Psoas muscle (tissue), 8 donors: ENCODE measurements around the gene ACO2. TPM values are rescaled to one million over a fixed set of nuclear protein-coding genes. Genes with fewer than 3 reads are reported as not detected.

ENCODE experiments used
- ATAC-seq, 4 donors: fragments of 200-7000 bp; cut with Tn5 transposase; one replicate each; pipeline ENCODE4 v1.9.1; 2020; ENCODE audit warnings: moderate library complexity in 3 of 4, mild to moderate bottlenecking in 2 of 4
- DNase-seq, 2 donors: peaks; one replicate each; pipeline ENCODE4 v3.0.0-alpha.2; 2020
- H3K27ac ChIP-seq: fragments of 200-600 bp; one replicate; pipeline ENCODE4 v1.8.0; 2022
- H3K27me3 ChIP-seq, 3 donors: fragments of 200-600 bp in 1 of 3; one replicate each; pipeline versions ENCODE4 v1.6.1 to v1.8.0; 2013 to 2022; ENCODE audit warnings: low read length in 2 of 3, mild to moderate bottlenecking in 2 of 3, moderate library complexity in 1 of 3; ENCODE audit not compliant: insufficient read depth in 3 of 3
- H3K36me3 ChIP-seq, 2 donors: fragments of 200-600 bp in 1 of 2; one replicate each; pipeline versions ENCODE4 v1.6.1 to v1.8.0; 2013 to 2022; ENCODE audit warnings: low read depth in 1 of 2, mild to moderate bottlenecking in 1 of 2, moderate library complexity in 1 of 2; ENCODE audit not compliant: insufficient read depth in 1 of 2
- H3K4me1 ChIP-seq: fragments of 200-600 bp; one replicate; pipeline ENCODE4 v1.8.0; 2022
- H3K4me3 ChIP-seq: fragments of 200-600 bp; one replicate; pipeline ENCODE4 v1.8.0; 2022; ENCODE audit warnings: mild to moderate bottlenecking
- H3K9me3 ChIP-seq: fragments of 200-600 bp; one replicate; pipeline ENCODE4 v1.8.0; 2022
- CTCF ChIP-seq: fragments of 200-600 bp; IDR thresholded peaks from one replicate; pipeline ENCODE4 v1.8.0; 2022; ENCODE audit warnings: antibody characterized with exemption
- WGBS, 3 donors: extraction: QIAGEN DNeasy Blood & Tissue Kit; methylation state at CpG; one replicate each; pipeline versions ENCODE4 v1.1.6 to v1.1.7; 2013; 5-methylcytosine and 5-hydroxymethylcytosine counted together
- intact Hi-C, 2 donors: fragments of 100-400 bp; cut with DNase I; formaldehyde crosslinking; loops; one replicate each; pipeline versions ENCODE4 v1.11.0 to v1.14.2; 2022
- polyA plus RNA-seq, 3 donors: library from polyadenylated mRNA; stranded (reverse); fragments of 200-250 nt; gene quantifications; one replicate each; pipeline ENCODE4 v1.2.3, GENCODE V29; 2013
- total RNA-seq, 4 donors: library from RNA; stranded (reverse); fragmentation: NEBNext Ultra II Directional in 2 of 4; extraction: Animal tissue kit (Norgen Biotek cat#: 25700) in 2 of 4; gene quantifications; one replicate each; pipeline versions ENCODE4 v1.2.1 to v1.2.4, GENCODE V29; 2021 to 2023
- donor health status: healthy with polysubstance abuse.
- donor health status: DM: no; HTN: no; CAD: no; lungs with moderate emphysema.
- donor health status: Bipolar disorder and iron deficiency.
- donor health status: healthy.
- donor health status: DM: yes; HTN: yes; CAD: no.
- donor health status: DM: no; HTN: no; CAD: no.
- donor health status: DM: no; HTN: no; CAD: no.
- donor health status: DM: yes; HTN: yes; CAD: no.

Gene ACO2
- total and polyA plus RNA-seq, 7 donors, result 346 to 513 (median 458) TPM

GRCh38 chr22:41564563-41564962 lies 95.6 kb downstream of the ACO2 start:
- TF ChIP-seq CTCF, result no peak
- Histone ChIP-seq H3K9me3 (no peaks in the 10 kb centered on the region), H3K27me3 (peaks cover 0 to 6% (median 3%) of the 10 kb centered on the region in 3 donors), H3K27ac (no peak overlapping the region), H3K36me3 (no peaks in the 10 kb centered on the region), H3K4me3 (no peak overlapping the region), H3K4me1 (peaks cover 3% of the 10 kb centered on the region)
- intact Hi-C loops, result no loop called here
- WGBS, 3 donors, result 81 to 84% (median 81%) methylated on average over 8 of the region's 8 CpGs
- DNase-seq, result no peak
- ATAC-seq, result no peak

GRCh38 chr22:41565403-41566054 lies 96.6 kb downstream of the ACO2 start:
- no peaks in the 10 kb centered on the region for H3K9me3 ChIP-seq
- peaks cover 0 to 6% (median 0%) of the 10 kb centered on the region in 3 donors for H3K27me3 ChIP-seq
- ATAC-seq (peak; percentile 73 to 80 (median 76)), DNase-seq (peak in 1 of 2 donors; percentile 34)
- H3K27ac ChIP-seq, result peak overlapping the region; percentile 53
- intact Hi-C loops, result no loop called here
- 62 to 68% (median 66%) methylated on average over 8 of the region's 8 CpGs for WGBS, 3 donors
- H3K4me1 ChIP-seq, result peaks cover 3% of the 10 kb centered on the region
- H3K36me3 ChIP-seq, result no peaks in the 10 kb centered on the region
- no peak for TF ChIP-seq CTCF
- H3K4me3 ChIP-seq, result no peak overlapping the region

- Histone ChIP-seq H3K36me3 (no peaks in the 10 kb centered on the region), H3K27me3 (peaks cover 0 to 2% (median 0%) of the 10 kb centered on the region in 3 donors), H3K27ac (no peak overlapping the region), H3K4me3 (no peak overlapping the region), H3K4me1 (peaks cover 3% of the 10 kb centered on the region), H3K9me3 (no peaks in the 10 kb centered on the region)
- ATAC-seq (no peak), DNase-seq (no peak)
- TF ChIP-seq CTCF, result no peak
- intact Hi-C loops, result no loop called here
- WGBS, 3 donors, result 47 to 54% (median 51%) methylated on average over 3 of the region's 3 CpGs
These were observed 98.5 kb downstream of the ACO2 start for GRCh38 chr22:41567512-41567768.

- WGBS, 3 donors, result 79 to 86% (median 83%) methylated on average over 7 of the region's 7 CpGs
- intact Hi-C loops, result no loop called here
- no peaks in the 10 kb centered on the region for H3K36me3 ChIP-seq
- no peak for ATAC-seq
- H3K27me3 ChIP-seq, result no peaks in the 10 kb centered on the region
- DNase-seq, result no peak
- H3K27ac ChIP-seq, result no peak overlapping the region
- H3K4me1 ChIP-seq, result peaks cover 3% of the 10 kb centered on the region
- H3K4me3 ChIP-seq, result no peak overlapping the region
- TF ChIP-seq CTCF, result no peak
- H3K9me3 ChIP-seq, result no peaks in the 10 kb centered on the region
These were observed 99.9 kb downstream of the ACO2 start for GRCh38 chr22:41568811-41569210.

- no peak overlapping the region for H3K27ac ChIP-seq
- WGBS, 3 donors, result 81% methylated on average over 3 of the region's 3 CpGs
- ATAC-seq (no peak), DNase-seq (no peak)
- no peaks in the 10 kb centered on the region for H3K27me3 ChIP-seq
- H3K36me3 ChIP-seq, result no peaks in the 10 kb centered on the region
- H3K4me3 ChIP-seq, result no peak overlapping the region
- TF ChIP-seq CTCF, result no peak
- no peaks in the 10 kb centered on the region for H3K9me3 ChIP-seq
- intact Hi-C loops, result no loop called here
- peaks cover 3% of the 10 kb centered on the region for H3K4me1 ChIP-seq
These were observed 101.3 kb downstream of the ACO2 start for GRCh38 chr22:41570221-41570620.
